Esophagus squamous epithelium (tissue), 4 donors: ENCODE results near the gene ARPC4.

Source experiments
- POLR2A ChIP-seq, 4 donors: fragments of 450-650 bp; IDR thresholded peaks; one replicate each; pipeline ENCODE4 v1.6.1; 2017; ENCODE audit warnings: antibody characterized with exemption in 4 of 4, mild to moderate bottlenecking in 4 of 4, moderate library complexity in 3 of 4
- TF ChIP-seq, protein P1 (sequence below), 6 experiments: fragments of 450-650 bp in 4 of 6; fragments of 200-600 bp in 2 of 6; sonication (generic) in 2 of 6; IDR thresholded peaks; one replicate each; pipeline ENCODE4 v1.5.1; 2016 to 2019; ENCODE audit warnings: antibody characterized with exemption in 6 of 6, mild to moderate bottlenecking in 4 of 6, moderate library complexity in 4 of 6

DNA sequence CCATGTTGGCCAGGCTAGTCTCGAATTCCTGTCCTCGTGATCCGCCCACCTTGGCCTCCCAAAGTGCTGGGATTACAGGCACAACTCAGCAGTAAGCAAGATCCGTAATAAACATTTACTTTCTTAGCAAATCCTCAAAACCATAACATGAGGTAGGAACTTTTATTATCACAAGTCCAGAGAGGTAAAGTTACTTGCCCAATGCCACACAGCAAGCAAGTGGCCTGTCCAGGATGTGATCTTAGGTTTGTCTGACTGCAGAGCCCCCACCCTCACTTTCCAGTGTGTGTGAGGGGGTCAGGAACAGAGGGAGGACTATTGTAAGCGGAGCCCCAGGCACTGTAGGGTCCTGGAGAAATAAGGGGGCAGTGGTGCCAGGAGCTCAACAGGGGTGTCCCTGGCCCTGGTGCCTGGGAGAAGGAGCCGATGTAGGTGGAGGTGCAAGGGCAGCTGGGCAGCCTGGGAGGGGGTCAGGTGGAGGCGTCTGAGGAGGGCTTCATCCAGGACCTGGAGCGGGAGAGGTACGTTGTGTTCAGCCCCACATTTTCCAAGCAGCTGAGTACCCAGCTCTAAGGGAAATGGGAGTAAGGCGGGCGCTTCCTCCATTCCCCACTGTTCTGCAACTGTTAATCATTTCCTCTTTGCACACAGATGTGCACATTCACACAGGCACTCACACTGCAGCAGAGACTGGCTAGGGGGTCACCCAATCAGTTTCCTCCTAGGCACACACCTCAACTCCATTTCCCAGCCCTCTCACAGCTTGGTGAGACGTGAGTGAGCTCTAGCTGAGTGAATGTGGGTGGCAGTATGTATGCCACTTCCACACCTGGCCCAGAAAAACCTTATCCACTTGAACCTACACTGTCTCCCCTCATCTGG lies 45.1 kb downstream of the ARPC4 start:
- TF ChIP-seq, protein P1, sequence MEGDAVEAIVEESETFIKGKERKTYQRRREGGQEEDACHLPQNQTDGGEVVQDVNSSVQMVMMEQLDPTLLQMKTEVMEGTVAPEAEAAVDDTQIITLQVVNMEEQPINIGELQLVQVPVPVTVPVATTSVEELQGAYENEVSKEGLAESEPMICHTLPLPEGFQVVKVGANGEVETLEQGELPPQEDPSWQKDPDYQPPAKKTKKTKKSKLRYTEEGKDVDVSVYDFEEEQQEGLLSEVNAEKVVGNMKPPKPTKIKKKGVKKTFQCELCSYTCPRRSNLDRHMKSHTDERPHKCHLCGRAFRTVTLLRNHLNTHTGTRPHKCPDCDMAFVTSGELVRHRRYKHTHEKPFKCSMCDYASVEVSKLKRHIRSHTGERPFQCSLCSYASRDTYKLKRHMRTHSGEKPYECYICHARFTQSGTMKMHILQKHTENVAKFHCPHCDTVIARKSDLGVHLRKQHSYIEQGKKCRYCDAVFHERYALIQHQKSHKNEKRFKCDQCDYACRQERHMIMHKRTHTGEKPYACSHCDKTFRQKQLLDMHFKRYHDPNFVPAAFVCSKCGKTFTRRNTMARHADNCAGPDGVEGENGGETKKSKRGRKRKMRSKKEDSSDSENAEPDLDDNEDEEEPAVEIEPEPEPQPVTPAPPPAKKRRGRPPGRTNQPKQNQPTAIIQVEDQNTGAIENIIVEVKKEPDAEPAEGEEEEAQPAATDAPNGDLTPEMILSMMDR (IDR thresholded peaks at IDR 0.05): no peak
- TF ChIP-seq POLR2A (IDR thresholded peaks at IDR 0.05): no peak
